GM15510 (cell line): ENCODE results near the gene ZNF620.

Source experiments
- POLR2A ChIP-seq: IDR thresholded peaks from 3 replicates; pipeline ENCODE4 v1.6.1; 2011; ENCODE audit warnings: borderline replicate concordance; ENCODE audit not compliant: insufficient read length; ENCODE audit errors: extremely low read depth

The ZNF620 gene

DNA sequence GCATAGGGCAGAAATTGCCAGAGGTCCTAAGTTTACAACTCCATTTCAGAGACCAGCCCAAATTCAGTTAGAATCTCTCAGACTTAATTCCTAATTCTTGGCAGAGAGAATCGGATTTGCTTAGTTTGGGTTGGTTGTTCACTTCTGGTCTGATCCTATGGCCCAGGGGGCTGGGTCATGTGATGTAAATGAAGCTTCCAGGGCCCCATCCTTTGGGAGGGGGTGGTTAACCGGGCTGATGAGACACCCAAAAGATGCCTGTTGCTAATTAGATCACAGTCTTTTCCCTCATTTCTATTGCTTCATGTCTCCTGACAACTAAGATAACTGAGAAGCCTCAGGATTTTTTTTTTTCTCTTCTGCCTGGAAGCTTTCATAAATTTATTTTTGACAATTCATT lies 11.1 kb upstream of the ZNF620 start:
- no peak for TF ChIP-seq POLR2A

DNA sequence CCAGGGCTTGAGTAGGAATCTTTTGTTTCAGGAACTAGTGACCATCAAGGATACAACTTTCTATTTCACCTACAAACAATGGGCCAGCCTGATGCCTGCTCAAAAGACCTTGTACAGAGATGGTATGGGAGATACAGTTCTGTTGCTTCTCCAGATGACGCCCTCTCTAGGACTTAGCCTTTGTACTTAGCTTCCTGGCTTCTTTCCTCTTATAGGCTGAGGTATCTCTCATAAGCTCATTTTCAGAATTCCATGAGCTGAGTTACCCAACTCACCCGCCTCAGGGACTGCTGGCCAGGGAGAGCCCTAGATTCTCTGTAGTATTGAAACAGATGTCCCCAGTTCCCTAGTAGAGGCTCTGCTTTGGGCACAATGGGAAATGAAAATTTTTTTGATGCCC lies 8.6 kb upstream of the ZNF620 start:
- no peak for TF ChIP-seq POLR2A

DNA sequence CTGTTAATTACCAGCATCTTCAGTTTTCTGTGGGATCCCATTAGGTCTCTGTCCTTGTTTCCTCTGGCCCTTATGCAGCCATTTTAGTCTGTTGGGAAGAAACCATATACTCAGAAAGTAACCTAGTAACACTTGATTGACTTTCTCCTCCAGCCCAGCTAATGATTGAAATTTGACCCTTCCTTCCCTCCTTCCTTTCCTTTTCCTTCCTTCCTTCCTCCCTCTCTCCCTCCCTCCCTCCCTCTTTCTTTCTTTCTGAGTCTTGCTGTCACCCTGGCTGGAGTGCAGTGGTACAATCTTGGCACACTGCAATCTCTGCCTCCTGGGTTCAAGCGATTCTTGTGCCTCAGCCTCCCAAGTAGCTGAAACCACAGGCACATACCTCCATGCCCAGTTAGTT lies 5.9 kb upstream of the ZNF620 start:
- TF ChIP-seq POLR2A: no peak

DNA sequence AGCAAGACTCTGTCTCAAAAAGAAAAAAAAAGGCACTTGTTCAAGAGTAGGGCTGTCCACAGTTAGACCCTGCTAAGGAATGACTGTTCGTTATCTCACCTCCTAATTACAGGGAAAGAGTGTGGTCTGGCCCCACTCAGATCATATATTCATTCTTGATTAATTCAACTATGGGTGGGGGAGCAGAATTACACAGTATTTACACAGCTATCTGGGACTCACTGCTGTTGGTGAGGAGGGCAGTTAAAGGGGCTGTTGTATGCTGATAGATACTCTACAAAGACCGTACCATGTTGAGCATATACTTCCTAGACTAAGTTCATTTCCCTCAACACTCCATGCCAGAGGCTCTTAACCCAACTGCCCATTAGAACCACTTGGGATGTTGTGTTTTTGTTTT lies 3.8 kb upstream of the ZNF620 start:
- TF ChIP-seq POLR2A: no peak

DNA sequence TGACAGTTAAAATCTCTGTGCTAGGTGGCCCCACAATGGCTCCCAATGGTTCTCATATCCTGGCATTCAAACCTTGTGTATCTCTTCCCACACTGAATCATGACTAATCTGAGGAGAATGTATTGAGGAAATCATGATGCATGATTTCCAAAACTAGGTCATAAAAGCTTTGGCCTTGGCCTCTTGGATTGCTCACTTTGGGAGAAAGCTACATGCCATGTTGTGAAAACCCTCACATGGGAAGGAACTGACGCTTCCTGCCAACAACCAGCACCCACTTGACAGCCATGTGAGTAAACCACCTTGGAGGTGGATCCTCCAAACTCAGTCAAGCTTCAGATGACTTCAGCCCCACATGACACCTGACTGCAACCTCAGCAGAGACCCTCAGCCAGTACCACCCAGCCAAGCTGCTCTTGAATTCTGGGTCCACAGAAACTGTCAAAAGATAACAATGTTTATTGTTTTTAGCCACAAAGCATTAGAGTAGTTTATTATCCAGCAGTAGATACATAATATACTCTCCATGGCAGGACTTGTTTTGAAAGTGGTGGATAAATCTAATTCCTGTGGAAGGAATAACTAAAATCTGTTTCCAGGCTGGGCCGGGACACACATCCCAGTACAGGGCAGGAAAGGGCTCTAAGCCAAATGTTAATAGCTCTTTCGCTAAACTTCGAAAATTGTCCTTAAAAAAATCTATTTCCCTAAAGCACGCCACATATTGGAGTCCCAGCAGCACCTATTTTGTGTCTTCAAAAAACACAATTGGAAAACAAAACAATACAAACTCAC lies 1.0 kb upstream of the ZNF620 start:
- TF ChIP-seq POLR2A: no peak

DNA sequence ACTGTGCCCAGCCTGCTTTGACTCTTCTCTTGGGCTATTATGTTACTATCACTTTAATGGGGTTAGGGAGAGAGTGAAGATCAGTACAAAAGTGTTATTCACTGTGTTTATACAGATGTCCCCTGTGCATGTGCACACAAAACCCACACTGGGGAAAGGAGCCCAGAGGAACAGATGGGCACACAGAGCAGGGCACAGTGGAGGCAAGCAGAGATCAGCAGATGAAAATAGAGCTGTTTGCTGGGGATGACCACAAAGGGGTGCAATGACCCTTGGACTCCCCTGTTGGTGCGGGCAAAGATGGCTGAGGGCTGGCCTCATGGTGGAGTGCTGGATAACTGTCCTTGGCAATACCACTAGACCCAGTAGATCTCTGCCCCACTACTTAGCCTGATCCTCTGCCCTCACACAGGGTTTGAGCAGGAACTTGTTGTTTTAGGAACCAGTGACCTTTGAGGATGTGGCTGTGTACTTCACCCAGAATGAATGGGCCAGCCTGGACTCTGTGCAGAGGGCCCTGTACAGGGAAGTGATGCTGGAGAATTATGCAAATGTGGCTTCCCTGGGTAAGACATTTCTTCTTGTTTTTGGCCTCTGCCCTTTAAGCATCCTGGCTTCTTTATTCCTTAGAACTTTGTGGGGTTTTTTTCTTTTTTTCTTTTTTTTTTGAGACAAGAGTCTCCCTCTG lies 5.3 kb downstream of the ZNF620 start:
- TF ChIP-seq POLR2A: no peak

DNA sequence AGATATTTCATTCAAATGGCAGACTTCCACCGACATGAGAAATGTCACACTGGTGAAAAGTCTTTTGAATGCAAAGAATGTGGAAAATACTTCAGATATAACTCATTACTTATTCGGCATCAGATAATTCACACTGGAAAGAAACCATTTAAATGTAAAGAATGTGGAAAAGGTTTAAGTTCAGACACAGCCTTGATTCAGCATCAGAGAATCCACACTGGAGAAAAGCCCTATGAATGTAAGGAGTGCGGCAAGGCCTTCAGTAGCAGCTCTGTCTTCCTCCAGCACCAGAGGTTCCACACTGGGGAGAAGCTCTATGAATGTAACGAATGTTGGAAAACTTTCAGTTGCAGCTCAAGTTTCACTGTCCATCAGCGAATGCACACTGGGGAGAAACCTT lies 10.4 kb downstream of the ZNF620 start:
- no peak for TF ChIP-seq POLR2A

DNA sequence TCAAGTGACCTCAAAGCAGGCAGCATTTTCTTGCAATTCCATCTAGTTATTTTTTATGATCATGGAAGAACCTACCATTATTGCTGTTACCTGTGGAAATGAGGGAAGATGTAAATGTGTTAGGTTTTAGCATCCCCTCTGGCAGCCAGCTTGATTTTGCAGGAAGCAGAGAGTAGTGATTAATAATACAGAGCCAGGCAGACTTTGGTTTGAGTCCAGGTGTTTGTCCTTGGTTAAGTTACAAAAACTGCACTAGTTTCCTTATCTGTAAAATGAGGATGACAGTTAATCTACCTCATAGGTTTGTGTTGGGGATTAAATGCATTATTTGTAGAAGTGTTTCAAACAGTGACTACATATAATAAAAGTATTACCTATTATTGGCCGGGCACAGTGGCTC lies 12.2 kb downstream of the ZNF620 start:
- TF ChIP-seq POLR2A: no peak

DNA sequence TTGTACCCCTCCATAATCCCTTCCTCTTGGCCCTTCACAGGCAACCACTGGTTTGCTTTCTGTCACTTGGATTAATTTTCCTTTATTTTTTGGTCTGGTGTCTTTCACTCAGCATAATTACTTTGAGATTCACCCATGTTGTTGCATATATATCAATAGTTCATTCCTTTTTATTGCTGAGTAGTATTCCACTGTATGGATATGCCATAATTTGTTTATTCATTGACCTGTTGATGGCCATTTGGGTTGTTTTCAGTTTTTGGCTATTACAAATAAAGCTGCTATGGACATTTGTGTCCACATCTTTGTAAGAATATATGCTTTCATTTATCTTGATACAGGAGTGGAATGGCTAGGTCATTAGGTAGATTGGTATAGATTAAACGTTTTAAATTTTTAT lies 13.0 kb downstream of the ZNF620 start:
- TF ChIP-seq POLR2A: no peak

DNA sequence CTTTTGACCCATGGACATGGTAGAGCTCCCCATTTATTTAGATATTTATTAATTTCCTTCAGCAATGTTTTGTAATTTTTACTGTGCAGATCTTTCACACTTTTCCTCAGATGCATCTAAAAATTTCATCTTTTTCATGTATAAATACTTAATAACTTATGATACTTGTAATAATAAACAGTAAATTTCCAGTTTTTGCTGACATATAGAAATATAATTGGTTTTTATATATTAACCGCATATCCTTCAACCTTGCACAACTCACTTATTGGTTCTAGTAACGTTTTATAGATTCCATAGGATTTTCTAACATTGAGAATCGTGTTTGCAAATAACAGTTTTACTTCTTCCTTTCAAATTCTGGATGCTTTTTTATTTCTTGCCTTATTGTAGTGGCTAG lies 15.4 kb downstream of the ZNF620 start:
- no peak for TF ChIP-seq POLR2A

DNA sequence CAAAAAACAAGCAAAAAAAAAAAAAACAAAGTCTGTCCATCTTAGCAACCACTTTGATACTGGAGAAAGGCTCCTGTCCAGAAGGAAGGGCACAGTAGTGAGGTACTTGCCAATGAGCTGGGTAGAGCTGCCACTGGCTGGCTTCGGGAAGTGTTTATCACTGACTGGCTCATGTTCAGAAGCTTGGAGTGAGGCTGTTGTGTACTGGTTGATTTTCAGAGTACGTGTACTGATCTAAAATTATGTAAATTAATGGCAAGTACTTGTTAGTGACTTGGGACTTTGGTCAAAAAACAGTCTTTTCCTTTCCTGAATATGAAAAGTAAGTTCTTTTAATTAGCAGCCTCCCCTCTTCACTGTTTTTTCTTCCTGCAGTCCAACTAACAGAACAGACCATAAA lies 17.9 kb downstream of the ZNF620 start:
- TF ChIP-seq POLR2A: no peak

DNA sequence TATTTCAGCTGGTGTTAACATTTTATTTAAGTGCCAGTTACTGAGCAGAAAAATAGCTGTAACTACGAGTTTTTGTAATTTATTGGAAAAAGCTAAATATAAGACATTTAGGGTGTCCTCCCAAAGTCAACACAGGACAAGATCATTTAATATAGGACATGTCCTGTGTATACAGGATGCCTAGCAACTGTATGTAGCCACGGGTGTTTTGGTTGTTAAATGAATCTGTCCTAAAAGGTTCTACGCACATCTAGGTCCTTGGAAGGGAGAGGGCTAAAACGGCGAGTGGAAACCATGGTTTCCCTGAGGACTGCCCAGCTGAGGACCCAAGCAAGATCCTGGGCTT lies 18.4 kb downstream of the ZNF620 start:
- TF ChIP-seq POLR2A: no peak

DNA sequence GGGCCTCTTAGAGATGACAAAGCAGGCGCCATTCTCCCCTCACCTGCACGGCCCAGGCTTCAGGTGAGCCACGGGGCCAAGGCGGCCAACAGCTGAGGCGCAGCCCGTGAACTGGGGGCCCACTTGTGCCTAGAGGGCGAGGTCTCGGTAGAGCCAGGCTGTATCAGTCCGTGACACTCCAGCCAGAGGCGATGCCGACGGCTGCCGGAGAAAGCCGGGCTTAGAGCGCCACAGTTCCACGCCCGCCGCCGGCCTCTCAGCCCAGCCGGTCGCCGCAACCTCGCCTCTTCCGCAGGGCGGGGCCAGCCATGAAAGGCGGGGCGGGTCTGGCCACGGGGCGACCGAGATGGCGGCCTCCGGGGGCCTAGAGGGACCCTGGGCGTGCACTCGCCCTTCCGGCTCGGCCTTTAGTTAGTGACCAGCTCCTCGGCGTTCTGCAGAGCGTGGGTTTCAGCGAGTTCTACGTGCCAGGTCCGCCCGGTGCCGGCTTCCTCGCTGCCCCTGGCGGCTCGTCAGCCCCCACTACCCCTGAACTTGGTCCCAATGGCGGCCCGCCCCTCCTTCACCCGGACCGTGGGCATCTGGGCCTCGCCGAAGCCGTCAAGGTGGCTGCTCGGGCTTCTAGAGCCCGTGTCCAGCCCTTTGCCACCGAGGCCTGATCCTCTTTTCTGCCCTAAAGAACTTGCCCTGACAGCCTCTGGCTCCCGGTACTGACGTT lies 18.9 kb downstream of the ZNF620 start, which contains the start of gene ZNF621:
Gene ZNF621 (plus strand): TSS at position 393 of the 718 bp plus-strand sequence. CDS start 881 bp downstream, outside the sequence.
- TF ChIP-seq POLR2A: peak; percentile 96

DNA sequence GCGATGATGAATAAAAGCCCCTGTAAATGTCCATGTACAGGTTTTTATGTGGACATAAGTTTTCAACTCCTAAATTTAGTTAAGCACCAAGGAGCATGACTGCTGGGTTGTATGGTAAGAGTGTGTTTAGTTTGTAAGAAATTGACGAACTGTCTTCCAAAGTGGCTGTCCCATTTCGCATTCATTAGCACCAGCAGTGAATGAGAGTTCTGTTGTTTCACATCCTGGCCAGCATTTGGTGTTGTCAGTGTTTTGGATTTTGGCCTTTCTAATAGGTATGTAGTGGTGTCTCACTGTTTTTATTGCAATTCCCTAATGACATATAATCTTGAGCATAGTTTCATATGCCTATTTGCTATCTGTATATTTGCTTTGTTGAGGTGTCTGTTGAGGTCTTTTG lies 22.6 kb downstream of the ZNF620 start:
- no peak for TF ChIP-seq POLR2A

DNA sequence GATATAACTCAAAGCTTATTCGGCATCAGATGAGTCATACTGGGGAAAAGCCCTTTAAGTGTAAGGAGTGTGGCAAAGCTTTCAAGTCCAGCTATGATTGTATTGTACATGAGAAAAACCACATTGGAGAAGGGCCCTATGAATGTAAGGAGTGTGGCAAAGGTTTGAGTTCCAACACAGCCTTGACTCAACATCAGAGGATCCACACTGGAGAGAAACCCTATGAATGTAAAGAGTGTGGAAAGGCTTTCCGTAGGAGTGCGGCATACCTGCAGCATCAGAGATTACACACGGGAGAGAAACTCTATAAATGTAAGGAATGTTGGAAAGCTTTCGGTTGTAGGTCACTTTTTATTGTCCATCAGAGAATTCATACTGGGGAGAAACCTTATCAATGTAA lies 26.4 kb downstream of the ZNF620 start:
- TF ChIP-seq POLR2A: no peak
